ENCODE results near the gene P3H4.

- TF ChIP-seq SUZ12 (IDR thresholded peaks at IDR 0.05; ENCODE audit: extremely low read depth, insufficient read depth, insufficient read length) (no peak), ZNF274 (IDR thresholded peaks at IDR 0.05; ENCODE audit: low read depth, low read length) (no peak), YY1 (IDR thresholded peaks at IDR 0.05; ENCODE audit: insufficient read depth, insufficient read length) (no peak)
Observed at GRCh38 chr17:41813699-41814124, 2.0 kb upstream of the P3H4 start.

All from NT2/D1 (cell line).